NCI-H510A treated with DMSO at 0.1 percent for 48 hours (cell line): ENCODE measurements around the gene HSPA2.
"Not testable (repeated sequence)": the region's sequence is repeated elsewhere in the genome, so short reads cannot be mapped to it uniquely, and the experiment has no call there.

ENCODE experiments used
- DNase-seq: peaks from one replicate; lab custom pipeline; 2025; lab: John Stamatoyannopoulos, UW

HSPA2 gene

DNA sequence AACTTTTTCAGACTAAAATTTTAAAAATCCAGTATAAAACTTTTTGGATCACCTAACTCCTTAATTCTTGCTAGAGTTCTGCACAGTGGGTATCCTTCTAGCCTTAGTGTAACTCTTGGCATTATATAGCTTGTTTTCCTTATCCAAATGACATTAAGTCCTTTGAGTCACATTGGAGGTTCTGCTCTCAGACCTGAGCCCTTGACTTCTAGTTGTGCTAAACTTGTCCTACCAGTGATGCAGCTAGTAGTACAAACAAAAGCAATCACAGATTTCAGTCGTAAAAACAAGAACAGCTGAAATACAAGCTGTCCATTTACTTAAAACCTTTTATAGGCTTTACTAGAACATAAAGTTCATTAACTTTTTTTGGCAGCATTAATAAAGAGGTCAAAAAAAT lies 25.5 kb upstream of the HSPA2 start:
- peak; percentile 33 for DNase-seq

DNA sequence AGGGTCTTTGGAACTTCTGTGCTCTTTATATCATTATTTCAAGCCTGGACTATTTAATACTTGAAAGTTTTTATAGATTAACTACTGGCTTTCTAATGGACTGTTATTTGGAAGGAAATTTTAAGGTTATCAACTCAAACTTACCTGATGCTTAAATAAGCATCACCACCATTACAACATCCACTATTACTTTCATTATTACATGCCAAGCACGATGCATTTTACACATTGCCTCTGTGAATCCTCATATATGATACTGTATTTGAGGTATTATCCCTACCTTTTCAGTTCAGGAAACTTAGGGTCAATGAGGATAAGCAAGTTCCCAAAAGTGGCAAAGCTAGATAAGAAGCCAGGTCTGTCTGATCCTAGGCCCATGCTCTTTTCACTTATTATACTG lies 23.6 kb upstream of the HSPA2 start:
- DNase-seq = no peak

- DNase-seq = not testable (repeated sequence)
Observed at GRCh38 chr14:64517667-64518066, 22.9 kb upstream of the HSPA2 start.

GRCh38 chr14:64518229-64518628 lies 22.3 kb upstream of the HSPA2 start:
- peak; percentile 21 for DNase-seq

DNA sequence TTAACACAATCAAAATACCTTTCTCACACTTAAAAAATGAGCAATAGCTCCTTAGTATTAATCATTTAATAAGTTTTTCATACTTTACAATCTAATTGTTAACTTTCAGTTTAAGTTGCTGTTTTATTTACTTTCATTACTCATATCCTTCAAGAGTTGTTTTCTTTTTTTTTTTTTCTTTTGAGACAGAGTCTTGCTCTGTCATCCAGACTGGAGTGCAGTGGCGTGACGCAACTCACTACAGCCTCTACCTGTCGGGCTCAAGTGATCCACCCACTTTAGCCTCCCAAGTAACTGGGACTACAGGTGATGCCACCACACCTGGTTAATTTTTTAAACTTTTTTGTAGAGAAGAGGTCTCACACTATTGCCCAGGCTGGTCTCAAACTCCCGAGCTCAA lies 19.8 kb upstream of the HSPA2 start:
- DNase-seq = no peak

GRCh38 chr14:64522591-64523355 lies 17.8 kb upstream of the HSPA2 start:
- no peak for DNase-seq

DNA sequence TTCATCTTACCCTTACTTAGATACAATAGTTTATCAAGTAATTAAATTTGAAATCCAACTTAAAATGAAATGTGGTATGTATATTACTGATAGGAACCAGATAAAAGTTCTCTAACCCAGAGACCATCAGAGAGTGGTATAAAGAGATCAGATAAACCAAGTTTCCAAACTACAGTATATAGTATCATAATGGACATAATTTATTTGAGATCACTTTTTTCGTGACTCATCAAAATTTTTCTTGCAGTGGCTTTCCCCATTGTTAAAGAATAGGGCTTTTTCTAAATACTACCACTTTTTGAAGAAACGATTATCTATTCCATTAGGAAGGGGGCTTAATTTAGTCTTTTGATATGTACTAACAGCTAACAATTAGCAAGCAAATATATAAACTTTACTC lies 15.2 kb upstream of the HSPA2 start:
- no peak for DNase-seq

DNA sequence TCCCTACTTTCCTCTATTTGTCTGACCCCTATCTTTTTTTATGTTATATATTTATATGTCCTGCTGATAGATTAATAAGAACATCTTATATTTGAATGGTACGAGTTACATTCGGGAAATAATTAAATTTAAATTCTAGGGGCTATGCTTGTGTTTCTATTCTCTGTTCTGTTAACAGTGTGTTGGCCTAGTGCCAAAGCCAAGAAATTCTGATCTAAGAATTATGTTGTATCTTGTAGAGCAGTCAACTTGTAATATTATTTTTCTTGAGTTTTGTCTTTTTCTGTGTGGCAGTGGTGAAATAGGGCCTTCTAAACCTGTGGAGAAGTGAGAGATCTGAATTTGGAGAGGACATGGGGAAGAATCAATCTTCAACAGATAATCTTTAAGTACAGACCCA lies 9.0 kb upstream of the HSPA2 start:
- no peak for DNase-seq

DNA sequence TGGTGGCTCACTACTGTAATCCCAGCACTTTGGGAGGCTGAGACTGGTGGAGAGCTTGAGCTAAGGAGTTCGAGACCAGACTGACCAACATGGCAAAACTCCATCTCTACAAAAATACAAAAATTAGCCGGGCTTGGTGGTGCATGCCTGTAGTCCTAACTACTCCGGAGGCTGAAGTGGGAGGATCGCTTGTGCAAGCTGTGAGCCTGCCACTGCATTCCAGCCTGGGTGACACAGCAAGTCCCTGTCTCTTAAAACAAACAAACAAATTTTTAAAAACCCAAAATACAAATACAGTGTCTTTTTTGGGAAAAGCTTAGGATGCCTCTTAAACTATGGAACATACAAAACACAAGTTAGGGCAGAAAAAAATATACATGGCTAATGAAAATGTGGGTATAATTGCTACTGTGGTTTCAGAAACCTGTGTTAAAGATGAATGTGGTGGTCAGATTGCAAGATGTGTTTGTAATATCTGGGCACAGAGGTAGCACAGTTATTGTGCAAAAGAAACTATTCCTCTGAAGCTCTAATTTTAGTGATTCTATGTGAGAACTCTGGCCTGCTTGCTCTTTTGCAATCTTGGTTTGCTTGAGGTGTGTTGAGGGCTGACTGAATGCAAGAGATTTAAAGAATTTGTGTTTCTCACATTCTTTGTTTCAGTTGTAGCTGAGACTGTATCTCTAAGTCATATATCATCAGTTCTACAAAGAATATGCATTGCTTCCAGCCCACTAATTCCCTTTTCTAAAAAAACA lies 3.9 kb upstream of the HSPA2 start:
- no peak for DNase-seq

GRCh38 chr14:64541261-64541971 lies 875 bp downstream of the HSPA2 start:
- peak; percentile 83 for DNase-seq

DNA sequence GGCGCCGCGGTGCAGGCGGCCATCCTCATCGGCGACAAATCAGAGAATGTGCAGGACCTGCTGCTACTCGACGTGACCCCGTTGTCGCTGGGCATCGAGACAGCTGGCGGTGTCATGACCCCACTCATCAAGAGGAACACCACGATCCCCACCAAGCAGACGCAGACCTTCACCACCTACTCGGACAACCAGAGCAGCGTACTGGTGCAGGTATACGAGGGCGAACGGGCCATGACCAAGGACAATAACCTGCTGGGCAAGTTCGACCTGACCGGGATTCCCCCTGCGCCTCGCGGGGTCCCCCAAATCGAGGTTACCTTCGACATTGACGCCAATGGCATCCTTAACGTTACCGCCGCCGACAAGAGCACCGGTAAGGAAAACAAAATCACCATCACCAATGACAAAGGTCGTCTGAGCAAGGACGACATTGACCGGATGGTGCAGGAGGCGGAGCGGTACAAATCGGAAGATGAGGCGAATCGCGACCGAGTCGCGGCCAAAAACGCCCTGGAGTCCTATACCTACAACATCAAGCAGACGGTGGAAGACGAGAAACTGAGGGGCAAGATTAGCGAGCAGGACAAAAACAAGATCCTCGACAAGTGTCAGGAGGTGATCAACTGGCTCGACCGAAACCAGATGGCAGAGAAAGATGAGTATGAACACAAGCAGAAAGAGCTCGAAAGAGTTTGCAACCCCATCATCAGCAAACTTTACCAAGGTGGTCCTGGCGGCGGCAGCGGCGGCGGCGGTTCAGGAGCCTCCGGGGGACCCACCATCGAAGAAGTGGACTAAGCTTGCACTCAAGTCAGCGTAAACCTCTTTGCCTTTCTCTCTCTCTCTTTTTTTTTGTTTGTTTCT lies 1.7 kb downstream of the HSPA2 start:
- peak; percentile 26 for DNase-seq

DNA sequence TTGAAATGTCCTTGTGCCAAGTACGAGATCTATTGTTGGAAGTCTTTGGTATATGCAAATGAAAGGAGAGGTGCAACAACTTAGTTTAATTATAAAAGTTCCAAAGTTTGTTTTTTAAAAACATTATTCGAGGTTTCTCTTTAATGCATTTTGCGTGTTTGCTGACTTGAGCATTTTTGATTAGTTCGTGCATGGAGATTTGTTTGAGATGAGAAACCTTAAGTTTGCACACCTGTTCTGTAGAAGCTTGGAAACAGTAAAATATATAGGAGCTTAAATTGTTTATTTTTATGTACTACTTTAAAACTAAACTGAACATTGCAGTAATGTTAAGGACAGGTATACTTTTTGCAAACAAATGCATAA lies 2.3 kb downstream of the HSPA2 start:
- no peak for DNase-seq

- DNase-seq = peak; percentile 27
Observed at GRCh38 chr14:64544607-64545312, 4.2 kb downstream of the HSPA2 start.

DNA sequence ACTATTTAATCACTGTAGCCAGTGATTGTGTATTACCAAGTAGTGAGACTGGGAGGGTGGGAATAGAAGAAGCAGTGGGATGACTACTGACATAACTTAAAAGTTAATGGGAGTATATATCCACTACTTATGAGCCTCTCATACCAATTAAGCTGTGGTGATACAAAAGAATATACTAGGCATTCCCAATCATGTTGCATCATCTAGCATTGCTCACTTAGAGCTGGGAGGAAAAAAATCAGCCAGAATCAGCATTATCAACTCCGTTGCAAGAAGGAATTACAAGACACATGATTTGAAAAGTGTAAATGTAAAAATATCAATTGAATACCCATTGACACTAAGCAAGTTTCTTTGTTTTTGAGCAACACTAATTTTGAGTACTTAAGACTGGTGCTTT lies 8.5 kb downstream of the HSPA2 start:
- DNase-seq = no peak

- DNase-seq = peak; percentile 61
Observed at GRCh38 chr14:64549791-64550620, 9.5 kb downstream of the HSPA2 start, which contains the start of gene PPP1R36. TSS of gene PPP1R36 (plus strand) at chr14:64549961. CDS start at chr14:64549998, 37 bp downstream.

DNA sequence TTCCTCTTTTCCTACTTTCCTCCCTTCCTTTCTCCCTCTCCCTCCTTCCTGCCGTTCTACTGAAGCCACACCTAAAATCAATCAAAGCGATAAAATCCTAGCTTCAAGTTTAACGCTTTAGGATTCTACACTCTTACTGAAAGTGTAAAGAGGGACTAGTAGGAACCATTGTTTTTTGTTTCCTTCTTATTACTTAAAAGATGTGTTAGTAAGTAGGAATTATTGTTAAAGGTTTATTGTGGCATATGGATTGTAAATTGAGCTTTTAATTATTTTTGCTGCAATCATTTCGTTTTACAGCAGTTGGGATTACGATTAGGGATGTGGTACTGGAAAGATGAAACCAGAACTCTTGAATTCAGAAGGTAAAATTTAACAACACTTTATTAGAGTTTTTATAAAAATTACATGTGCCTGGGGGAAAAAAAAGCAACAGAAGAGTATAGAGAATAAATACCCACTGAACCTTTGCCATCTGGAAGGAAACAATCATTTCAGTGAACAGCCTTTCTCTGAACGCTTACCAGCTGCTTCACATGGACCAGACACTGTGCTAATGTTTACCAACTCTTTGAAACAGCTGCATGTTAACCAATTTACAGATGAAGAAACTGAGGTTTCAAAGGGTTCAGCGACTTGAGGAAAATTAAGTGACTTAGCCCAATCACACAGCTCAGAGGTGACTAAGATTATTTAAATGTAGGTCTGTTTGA lies 10.2 kb downstream of the HSPA2 start:
- DNase-seq = peak; percentile 21

DNA sequence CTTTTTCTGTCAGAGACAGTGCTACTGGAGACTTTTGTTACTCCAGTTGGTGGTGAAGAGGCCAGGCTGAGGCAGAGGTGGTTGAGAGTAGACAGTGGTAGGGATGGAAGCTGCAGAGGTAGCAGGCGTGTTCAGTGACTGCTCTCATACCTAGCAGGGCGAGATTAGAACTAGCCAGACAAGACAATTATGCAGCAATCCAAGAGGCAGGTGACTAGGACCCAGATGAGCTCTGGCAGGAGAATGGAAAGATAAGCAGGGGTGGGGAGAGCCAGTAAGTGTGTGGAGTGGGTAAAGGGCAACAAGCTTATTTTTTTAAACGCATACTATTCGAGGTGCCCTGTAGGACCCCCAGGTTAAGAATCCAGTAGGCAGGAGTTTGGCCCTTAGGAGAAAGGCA lies 14.0 kb downstream of the HSPA2 start:
- no peak for DNase-seq

DNA sequence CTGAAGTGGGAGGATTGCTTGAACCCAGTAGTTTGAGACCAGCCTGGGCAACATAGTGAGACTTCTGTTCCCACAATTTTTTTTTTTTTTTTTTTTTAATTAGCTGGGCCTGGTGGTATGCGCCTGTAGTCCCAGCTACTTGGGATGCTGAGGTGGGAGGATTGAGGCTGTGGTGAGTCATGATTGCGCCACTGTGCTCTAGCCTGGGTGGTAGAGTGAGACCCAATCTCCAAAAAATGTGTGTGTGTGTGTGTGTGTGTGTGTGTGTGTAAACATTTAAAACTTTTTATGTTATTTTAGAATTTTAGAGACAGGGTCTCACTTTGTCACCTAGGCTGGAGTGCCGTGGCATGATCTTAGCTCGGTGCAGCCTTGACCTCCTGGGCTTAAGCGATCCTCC lies 16.0 kb downstream of the HSPA2 start:
- no peak for DNase-seq

GRCh38 chr14:64558216-64558615 lies 17.7 kb downstream of the HSPA2 start:
- DNase-seq = not testable (repeated sequence)

- no peak for DNase-seq
Observed at GRCh38 chr14:64561631-64562030, 21.1 kb downstream of the HSPA2 start.
